Activated T-helper 2 cell treated with anti-CD3 and anti-CD28 coated beads, Interferon-gamma antibody, Interleukin-2, Interleukin-4, amounts not matched to agents 10 μg/mL and 5 μg/mL and 100 μg/mL, durations not matched to agents 14 hours and 24 hours and 36 hours (primary cell): ENCODE measurements around the gene FTO. TPM values are rescaled to one million over a fixed set of nuclear protein-coding genes. Genes with fewer than 3 reads are reported as not detected.

Experiments used
- DNase-seq: peaks from one replicate; pipeline ENCODE4 v3.0.0; 2021; ENCODE audit warnings: low spot score
- H3K27ac Mint-ChIP-seq: one replicate; pipeline ENCODE4 v1.8.0; 2021; ENCODE audit warnings: mixed read lengths
- H3K27me3 Mint-ChIP-seq: one replicate; pipeline ENCODE4 v1.8.0; 2021; ENCODE audit warnings: low read depth, mixed read lengths
- H3K36me3 Mint-ChIP-seq: one replicate; pipeline ENCODE4 v1.8.0; 2021; ENCODE audit warnings: low read depth, mixed read lengths
- H3K4me1 Mint-ChIP-seq: one replicate; pipeline ENCODE4 v1.8.0; 2021; ENCODE audit warnings: low read depth, mixed read lengths
- H3K4me3 Mint-ChIP-seq: one replicate; pipeline ENCODE4 v1.8.0; 2021; ENCODE audit warnings: low read depth, mild to moderate bottlenecking, moderate library complexity, mixed read lengths
- H3K9me3 Mint-ChIP-seq: one replicate; pipeline ENCODE4 v1.8.0; 2021; ENCODE audit warnings: mixed read lengths
- intact Hi-C: fragments of 100-400 bp; cut with micrococcal nuclease; formaldehyde crosslinking; loops from one replicate; pipeline ENCODE4 v1.15.1; 2023
- total RNA-seq: library from RNA; stranded (reverse); gene quantifications from 2 replicates; pipeline ENCODE4 v1.2.3, GENCODE V29; 2022

Gene FTO
- total RNA-seq, 1 donor from 2014 or later: 62.7 TPM

DNA sequence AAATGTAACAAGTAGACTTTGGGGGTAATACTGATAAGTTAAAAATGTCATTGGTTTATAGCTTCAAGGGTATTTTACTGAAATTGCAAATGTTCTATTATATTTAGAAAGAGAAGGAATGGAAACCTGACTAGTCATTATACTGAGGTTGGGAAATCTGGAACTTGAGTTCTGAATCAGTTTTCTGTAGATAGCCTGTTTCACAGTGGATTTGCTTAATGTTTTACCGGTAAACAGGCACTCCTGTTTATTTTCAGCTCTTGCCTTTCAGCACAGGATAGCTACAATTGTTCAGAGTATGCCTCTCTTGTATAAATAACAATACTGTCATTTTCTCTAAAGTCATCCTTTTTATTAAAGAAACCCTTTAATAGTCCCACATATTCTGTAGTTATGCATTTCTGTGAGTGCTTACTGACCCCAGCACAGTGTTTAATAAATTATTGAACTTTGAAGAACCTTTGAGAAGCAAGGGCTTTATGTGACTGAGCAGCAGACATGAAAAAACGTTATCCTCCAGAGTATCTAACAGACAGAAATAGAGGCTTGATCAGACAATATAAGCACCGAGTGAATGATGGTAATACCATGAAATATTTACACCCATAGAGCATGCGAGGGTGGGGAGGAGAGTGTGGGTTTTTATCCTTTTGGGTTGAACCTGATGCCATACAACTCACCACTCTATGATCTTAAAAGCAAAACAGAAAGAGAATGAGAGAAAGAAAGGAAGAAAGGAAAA lies 58.2 kb downstream of the FTO start:
- H3K9me3 Mint-ChIP-seq: no peaks in the 10 kb centered on the region
- H3K4me1 Mint-ChIP-seq: peaks cover 16% of the 10 kb centered on the region
- H3K27me3 Mint-ChIP-seq: no peaks in the 10 kb centered on the region
- H3K4me3 Mint-ChIP-seq: no peak overlapping the region
- H3K27ac Mint-ChIP-seq: no peak overlapping the region
- intact Hi-C loops: loop anchor here (10.0 kb wide), 1 partner anchor 207 kb away; no protein-coding TSS in a partner anchor
- no peak for DNase-seq
- no peaks in the 10 kb centered on the region for H3K36me3 Mint-ChIP-seq

DNA sequence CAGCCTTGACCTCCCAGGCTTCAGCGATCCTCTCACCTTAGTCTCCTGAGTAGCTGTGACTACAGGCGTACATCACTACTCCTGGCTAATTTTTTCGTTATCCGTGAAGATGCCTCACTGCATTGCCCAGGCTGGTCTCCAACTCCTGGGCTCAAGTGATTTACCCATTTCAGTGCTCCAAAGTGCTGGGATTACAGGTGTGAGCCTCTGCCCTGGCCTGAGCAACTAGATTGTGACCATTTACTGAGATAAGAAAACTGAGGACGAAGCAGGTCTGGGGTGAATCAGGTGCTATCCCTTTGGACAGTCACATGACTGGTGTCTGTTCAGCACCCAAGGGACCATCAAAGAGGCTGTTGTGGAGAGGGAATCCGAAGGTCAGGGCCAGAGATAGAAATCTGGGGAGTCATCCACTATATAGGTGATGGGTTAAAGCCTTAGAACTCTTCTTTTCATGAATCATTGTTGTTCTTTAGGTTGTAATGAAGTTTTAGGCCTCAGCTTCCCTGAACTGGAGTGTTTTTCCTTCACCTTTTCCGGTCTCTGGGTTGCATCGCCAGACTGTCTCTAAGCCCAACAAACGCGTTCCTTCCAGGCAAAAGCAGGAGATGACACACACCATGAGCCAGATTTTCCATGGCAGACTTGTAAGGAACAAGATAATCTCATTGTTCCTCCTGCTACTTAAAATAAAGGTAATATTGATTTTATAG lies 62.5 kb downstream of the FTO start:
- Mint-ChIP-seq H3K27ac (no peak overlapping the region), H3K4me3 (no peak overlapping the region), H3K4me1 (peaks cover 34% of the 10 kb centered on the region), H3K9me3 (no peaks in the 10 kb centered on the region), H3K36me3 (no peaks in the 10 kb centered on the region), H3K27me3 (no peaks in the 10 kb centered on the region)
- intact Hi-C loops: loop anchor here (5.0 to 10.0 kb wide), 2 partner anchors 106 to 212 kb away; no protein-coding TSS in a partner anchor
- DNase-seq: no peak

DNA sequence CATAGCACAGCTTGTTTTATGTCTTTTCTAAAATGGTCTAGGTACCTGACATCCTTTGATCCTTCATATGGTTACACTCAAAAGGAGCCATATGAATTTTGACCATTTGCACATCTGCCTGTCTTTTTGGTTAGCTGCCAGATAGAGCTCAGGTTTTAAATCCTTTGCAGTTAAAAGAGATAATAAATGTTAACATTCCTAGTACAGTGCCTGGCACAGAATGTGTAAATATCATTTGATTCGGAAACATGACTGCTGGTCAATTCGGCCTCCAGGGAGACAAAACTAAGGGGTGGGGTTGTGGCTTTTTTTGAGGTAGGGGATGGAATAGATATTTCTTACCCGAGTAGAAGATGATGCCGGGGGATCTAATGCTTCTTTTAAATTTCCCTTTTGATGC lies 64.2 kb downstream of the FTO start:
- H3K9me3 Mint-ChIP-seq: no peaks in the 10 kb centered on the region
- H3K27me3 Mint-ChIP-seq: no peaks in the 10 kb centered on the region
- intact Hi-C loops: loop anchor here (2.0 to 10.0 kb wide), 4 partner anchors 104 to 213 kb away; no protein-coding TSS in a partner anchor
- no peak overlapping the region for H3K4me3 Mint-ChIP-seq
- H3K4me1 Mint-ChIP-seq: peaks cover 31% of the 10 kb centered on the region
- DNase-seq: no peak
- H3K27ac Mint-ChIP-seq: no peak overlapping the region
- H3K36me3 Mint-ChIP-seq: no peaks in the 10 kb centered on the region

DNA sequence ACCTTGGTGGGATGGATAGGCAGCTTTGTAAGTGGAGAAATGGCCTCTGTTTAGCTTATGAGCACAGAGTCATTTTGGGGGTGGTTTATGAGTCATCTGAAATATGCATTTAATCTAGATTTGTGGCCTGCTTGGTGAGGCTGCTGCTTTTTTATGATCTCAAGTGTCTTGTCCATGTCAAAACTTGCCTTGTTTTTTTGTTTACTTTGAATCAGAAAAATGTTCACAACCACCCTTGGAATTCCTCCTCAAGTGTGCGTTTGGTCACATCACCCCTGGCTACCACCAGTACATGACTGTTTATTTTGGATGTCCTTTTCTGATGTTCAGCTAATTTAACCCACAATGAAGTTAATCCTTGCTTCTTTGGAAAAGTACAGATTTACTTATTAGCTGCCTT lies 64.6 kb downstream of the FTO start:
- peak overlapping the region; percentile 27 for H3K27ac Mint-ChIP-seq
- H3K27me3 Mint-ChIP-seq: no peaks in the 10 kb centered on the region
- DNase-seq: no peak
- no peaks in the 10 kb centered on the region for H3K36me3 Mint-ChIP-seq
- H3K4me1 Mint-ChIP-seq: peaks cover 29% of the 10 kb centered on the region
- H3K4me3 Mint-ChIP-seq: no peak overlapping the region
- no peaks in the 10 kb centered on the region for H3K9me3 Mint-ChIP-seq
- intact Hi-C loops: loop anchor here (2.0 to 10.0 kb wide), 4 partner anchors 104 to 214 kb away; no protein-coding TSS in a partner anchor

DNA sequence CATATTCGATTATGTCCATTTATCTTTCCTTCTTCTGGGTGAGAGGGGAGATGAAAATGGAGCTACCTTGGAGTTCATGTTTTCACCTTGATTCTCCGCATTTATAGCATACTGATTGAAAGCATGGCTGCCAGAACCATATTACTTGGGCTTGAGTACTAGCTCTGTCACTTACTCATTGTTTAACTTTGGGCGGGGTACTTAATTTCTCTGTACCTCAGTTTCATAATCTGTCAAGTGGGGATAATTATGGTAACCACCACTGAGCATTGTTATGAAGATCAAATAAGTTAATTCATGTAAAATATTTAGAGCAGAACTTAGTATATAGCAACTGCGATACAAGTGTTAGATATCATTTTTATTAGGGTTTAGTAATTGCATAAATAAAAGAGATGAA lies 65.2 kb downstream of the FTO start:
- intact Hi-C loops: loop anchor here (2.0 to 10.0 kb wide), 4 partner anchors 103 to 214 kb away; no protein-coding TSS in a partner anchor
- Mint-ChIP-seq H3K36me3 (no peaks in the 10 kb centered on the region), H3K4me1 (peaks cover 25% of the 10 kb centered on the region), H3K4me3 (no peak overlapping the region), H3K27me3 (no peaks in the 10 kb centered on the region), H3K27ac (no peak overlapping the region), H3K9me3 (no peaks in the 10 kb centered on the region)
- no peak for DNase-seq

DNA sequence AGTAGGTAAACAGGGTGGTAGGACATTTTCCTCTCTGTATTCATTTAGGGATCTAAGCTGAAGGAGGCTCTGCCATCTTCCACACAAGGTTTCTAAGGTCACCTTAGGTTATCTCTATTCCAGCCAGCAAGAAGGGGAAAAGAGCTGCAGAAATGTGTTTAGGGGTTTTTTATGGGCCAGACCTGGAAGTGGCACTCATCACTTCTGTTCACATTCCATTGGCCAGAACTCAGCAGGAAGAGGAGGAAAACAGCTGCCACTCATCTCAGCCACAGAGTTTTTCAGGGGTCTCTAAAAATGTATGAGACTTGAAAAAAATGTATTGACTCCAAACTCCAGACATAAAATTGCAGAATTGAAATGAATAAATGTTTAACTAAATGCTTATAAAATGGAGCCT lies 65.8 kb downstream of the FTO start:
- no peaks in the 10 kb centered on the region for H3K9me3 Mint-ChIP-seq
- H3K27ac Mint-ChIP-seq: no peak overlapping the region
- intact Hi-C loops: loop anchor here (2.0 to 10.0 kb wide), 6 partner anchors 103 to 1165 kb away; partner anchors contain the start of gene IRX5
- no peak overlapping the region for H3K4me3 Mint-ChIP-seq
- DNase-seq: no peak
- H3K36me3 Mint-ChIP-seq: no peaks in the 10 kb centered on the region
- no peaks in the 10 kb centered on the region for H3K27me3 Mint-ChIP-seq
- peaks cover 28% of the 10 kb centered on the region for H3K4me1 Mint-ChIP-seq

DNA sequence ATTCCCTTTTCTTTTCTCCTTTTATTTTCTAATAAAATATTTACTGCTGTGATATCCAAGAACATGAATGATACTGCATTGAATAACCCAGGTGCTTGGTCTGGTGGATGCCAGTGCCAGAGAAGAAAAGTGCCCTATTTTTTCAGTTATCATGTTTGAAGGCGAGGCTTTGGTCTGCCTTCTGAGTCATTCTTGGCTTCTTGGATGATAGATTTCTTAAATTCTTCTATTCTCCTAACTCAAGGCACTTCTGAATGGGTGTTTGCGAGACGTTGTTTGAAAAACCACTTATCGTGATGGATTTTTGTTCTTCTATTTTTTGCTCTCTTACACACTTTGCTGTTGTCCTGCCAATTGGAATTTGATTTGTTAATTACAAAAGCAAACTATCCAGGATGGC lies 66.7 kb downstream of the FTO start:
- H3K4me1 Mint-ChIP-seq: peaks cover 34% of the 10 kb centered on the region
- H3K36me3 Mint-ChIP-seq: peaks cover 3% of the 10 kb centered on the region
- H3K27me3 Mint-ChIP-seq: no peaks in the 10 kb centered on the region
- no peak overlapping the region for H3K4me3 Mint-ChIP-seq
- intact Hi-C loops: loop anchor here (5.0 to 10.0 kb wide), 2 partner anchors 512 to 1164 kb away; partner anchors contain the start of gene IRX5
- H3K27ac Mint-ChIP-seq: no peak overlapping the region
- DNase-seq: no peak
- H3K9me3 Mint-ChIP-seq: no peaks in the 10 kb centered on the region

DNA sequence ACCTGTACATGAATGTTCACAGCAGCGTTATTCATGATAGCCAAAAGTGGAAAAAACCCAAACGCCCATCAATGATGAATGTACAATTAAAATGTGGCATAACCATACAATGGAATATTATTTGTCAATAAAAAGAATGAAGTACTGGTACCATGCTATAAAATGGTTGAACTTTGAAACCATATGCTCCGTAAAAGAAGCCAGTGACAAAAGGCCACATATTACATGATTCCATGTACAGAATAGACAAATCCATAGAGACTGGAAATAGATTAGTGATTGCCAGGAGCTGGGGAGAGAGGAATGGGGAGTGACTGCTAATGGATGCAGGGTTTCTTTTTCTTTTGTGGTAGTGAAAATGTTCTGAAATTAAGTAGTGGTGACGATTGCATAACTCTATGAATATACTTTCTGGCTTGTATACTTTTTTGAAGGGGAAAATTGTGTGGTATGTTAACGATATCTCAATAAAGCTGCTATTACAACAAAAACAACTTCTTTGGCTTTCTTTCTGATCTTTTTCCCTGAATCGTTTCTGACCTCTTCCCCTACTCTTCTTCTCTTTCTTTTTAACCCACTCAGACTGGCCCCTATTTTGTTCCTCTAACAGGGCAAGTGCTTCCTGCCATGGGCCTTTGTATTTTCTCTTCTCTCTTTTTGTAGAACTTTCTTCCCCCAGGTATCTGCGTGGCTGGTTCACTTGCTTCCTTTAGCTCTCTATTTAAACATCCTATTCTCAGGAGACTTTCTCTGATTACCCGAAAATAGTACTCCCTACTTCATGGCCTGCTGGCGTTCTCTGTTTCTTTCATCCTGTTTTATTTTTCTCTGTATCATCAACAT lies 67.9 kb downstream of the FTO start:
- no peak for DNase-seq
- Mint-ChIP-seq H3K9me3 (no peaks in the 10 kb centered on the region), H3K36me3 (peaks cover 3% of the 10 kb centered on the region), H3K4me3 (no peak overlapping the region), H3K4me1 (peaks cover 36% of the 10 kb centered on the region), H3K27me3 (no peaks in the 10 kb centered on the region), H3K27ac (no peak overlapping the region)
- intact Hi-C loops: loop anchor here (5.0 to 10.0 kb wide), 2 partner anchors 510 to 1163 kb away; partner anchors contain the start of gene IRX5

DNA sequence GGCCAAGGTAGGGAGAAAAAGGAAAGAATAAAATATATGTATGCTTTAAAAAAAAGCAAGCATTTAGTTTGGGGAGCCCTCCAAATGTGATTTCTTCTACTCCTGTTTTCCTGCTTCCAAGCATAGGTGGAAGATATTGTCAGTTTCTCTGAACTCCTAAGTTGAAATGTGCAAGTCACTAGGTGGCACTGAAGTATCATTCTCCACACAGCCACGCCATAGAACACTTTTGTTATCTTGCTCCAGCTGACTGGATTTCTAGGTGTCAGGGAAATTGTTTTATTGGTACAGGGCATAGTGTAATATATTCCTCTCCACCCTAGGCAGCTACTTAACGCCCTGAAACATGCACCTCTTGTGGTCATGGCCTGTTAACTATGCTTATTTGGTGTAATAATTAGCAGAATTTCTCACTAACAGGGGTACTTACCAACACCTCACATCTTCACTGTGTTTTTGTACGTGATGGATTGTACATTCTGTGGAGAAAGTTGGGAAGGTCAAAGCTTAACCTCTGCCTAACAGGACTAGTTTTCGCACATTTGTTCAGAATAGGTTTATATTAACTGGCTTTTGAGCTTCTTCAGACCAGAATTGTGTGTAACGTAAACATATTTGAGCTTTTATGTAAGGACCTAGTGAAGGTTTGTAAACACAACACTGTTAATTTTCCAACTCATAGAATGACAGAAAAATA lies 69.3 kb downstream of the FTO start:
- intact Hi-C loops: loop anchor here (5.0 to 10.0 kb wide), 2 partner anchors 509 to 1162 kb away; partner anchors contain the start of gene IRX5
- H3K27me3 Mint-ChIP-seq: no peaks in the 10 kb centered on the region

DNA sequence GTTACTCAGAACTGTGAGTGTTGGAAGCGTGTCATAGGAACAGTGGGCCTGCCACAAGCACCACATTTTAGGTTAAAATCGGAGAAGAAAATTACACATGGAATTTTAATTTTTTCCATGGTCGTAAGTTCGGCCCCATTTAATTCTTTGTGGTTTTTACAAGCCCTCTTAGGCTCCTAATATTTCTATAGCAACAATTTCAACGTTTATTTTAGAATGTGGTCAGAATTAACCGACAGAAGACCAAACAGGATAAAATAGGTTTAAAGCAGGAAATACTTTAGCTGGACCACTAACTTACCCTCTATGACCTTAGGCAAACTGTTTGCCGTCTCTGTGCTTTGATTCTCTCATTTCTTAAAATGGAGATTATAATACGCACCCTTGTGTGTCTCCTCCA lies 69.9 kb downstream of the FTO start:
- Mint-ChIP-seq H3K27ac (no peak overlapping the region), H3K4me1 (peaks cover 24% of the 10 kb centered on the region), H3K4me3 (no peak overlapping the region), H3K36me3 (peaks cover 3% of the 10 kb centered on the region), H3K9me3 (no peaks in the 10 kb centered on the region), H3K27me3 (no peaks in the 10 kb centered on the region)
- no peak for DNase-seq
- intact Hi-C loops: loop anchor here (5.0 to 10.0 kb wide), 2 partner anchors 508 to 1161 kb away; partner anchors contain the start of gene IRX5

More for the DNA sequence above, 69.3 kb downstream of the FTO start:
- Mint-ChIP-seq H3K36me3 (peaks cover 3% of the 10 kb centered on the region), H3K4me3 (no peak overlapping the region), H3K27ac (no peak overlapping the region), H3K4me1 (peaks cover 30% of the 10 kb centered on the region), H3K9me3 (no peaks in the 10 kb centered on the region)
- no peak for DNase-seq

DNA sequence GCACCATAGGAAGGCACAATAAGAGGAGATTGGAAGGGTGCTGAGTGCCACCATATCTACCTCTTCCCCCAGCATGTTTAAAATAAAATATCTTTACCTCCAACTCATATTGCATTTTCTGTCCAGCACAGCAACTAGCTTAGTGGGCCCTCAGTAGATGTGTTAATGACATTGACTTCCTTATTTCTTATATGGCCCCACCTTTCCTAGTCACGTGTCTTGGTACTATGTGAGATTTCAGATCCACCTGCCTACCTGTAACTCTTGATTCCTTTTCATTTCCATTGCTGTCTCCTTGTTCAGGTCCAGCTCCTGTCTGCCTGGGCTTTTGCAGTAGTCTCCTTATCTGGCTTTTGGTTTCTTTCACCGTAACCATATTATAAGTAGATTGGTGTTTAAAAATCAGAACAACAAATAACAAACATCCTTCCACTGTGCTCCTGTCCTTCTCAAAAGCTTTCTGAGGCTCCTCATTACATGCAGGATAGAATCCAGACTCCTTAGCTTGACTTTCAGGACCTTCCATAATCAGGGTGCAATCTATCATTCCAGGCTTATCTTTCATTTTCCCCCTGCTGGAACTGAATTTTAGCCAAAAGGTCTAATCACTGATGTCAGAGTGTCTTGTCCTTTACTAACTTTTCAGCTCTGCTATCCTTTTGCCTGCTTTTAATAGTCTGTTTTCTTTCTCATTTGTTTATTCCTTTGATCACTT lies 71.3 kb downstream of the FTO start:
- Mint-ChIP-seq H3K4me1 (peaks cover 23% of the 10 kb centered on the region), H3K9me3 (no peaks in the 10 kb centered on the region), H3K27ac (no peak overlapping the region), H3K4me3 (no peak overlapping the region), H3K27me3 (no peaks in the 10 kb centered on the region), H3K36me3 (peaks cover 3% of the 10 kb centered on the region)
- intact Hi-C loops: loop anchor here (10.0 kb wide), 1 partner anchor 1160 kb away; the partner anchor contains the start of gene IRX5
- no peak for DNase-seq
